ENCODE data around the gene DOCK7.

The DOCK7 gene

GRCh38 chr1:62673629-62674028 is 14.6 kb downstream of the DOCK7 start:
- no peak overlapping the region for H3K27ac ChIP-seq
- no peak for TF ChIP-seq ZFX (IDR thresholded peaks at IDR 0.05)
- TF ChIP-seq, protein P1, sequence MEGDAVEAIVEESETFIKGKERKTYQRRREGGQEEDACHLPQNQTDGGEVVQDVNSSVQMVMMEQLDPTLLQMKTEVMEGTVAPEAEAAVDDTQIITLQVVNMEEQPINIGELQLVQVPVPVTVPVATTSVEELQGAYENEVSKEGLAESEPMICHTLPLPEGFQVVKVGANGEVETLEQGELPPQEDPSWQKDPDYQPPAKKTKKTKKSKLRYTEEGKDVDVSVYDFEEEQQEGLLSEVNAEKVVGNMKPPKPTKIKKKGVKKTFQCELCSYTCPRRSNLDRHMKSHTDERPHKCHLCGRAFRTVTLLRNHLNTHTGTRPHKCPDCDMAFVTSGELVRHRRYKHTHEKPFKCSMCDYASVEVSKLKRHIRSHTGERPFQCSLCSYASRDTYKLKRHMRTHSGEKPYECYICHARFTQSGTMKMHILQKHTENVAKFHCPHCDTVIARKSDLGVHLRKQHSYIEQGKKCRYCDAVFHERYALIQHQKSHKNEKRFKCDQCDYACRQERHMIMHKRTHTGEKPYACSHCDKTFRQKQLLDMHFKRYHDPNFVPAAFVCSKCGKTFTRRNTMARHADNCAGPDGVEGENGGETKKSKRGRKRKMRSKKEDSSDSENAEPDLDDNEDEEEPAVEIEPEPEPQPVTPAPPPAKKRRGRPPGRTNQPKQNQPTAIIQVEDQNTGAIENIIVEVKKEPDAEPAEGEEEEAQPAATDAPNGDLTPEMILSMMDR (conservative IDR thresholded peaks at IDR 0.05) = no peak

- TF ChIP-seq, protein P1 (conservative IDR thresholded peaks at IDR 0.05) = no peak
- TF ChIP-seq ZFX (IDR thresholded peaks at IDR 0.05) = no peak
- no peak overlapping the region for H3K27ac ChIP-seq
Observed at GRCh38 chr1:62672029-62672428, 16.2 kb downstream of the DOCK7 start.

GRCh38 chr1:62654744-62655143 is 33.4 kb downstream of the DOCK7 start:
- H3K27ac ChIP-seq = no peak overlapping the region
- TF ChIP-seq, protein P1 (conservative IDR thresholded peaks at IDR 0.05) = no peak
- TF ChIP-seq ZFX (IDR thresholded peaks at IDR 0.05) = no peak

- H3K27ac ChIP-seq = no peak overlapping the region
- TF ChIP-seq ZFX (IDR thresholded peaks at IDR 0.05) = no peak
- TF ChIP-seq, protein P1 (conservative IDR thresholded peaks at IDR 0.05) = no peak
Observed at GRCh38 chr1:62652387-62652786, 35.8 kb downstream of the DOCK7 start.

- H3K27ac ChIP-seq = no peak overlapping the region
- TF ChIP-seq ZFX (IDR thresholded peaks at IDR 0.05) = no peak
- TF ChIP-seq, protein P1 (conservative IDR thresholded peaks at IDR 0.05) = no peak
Observed at GRCh38 chr1:62643283-62643682, 44.9 kb downstream of the DOCK7 start.

DNA sequence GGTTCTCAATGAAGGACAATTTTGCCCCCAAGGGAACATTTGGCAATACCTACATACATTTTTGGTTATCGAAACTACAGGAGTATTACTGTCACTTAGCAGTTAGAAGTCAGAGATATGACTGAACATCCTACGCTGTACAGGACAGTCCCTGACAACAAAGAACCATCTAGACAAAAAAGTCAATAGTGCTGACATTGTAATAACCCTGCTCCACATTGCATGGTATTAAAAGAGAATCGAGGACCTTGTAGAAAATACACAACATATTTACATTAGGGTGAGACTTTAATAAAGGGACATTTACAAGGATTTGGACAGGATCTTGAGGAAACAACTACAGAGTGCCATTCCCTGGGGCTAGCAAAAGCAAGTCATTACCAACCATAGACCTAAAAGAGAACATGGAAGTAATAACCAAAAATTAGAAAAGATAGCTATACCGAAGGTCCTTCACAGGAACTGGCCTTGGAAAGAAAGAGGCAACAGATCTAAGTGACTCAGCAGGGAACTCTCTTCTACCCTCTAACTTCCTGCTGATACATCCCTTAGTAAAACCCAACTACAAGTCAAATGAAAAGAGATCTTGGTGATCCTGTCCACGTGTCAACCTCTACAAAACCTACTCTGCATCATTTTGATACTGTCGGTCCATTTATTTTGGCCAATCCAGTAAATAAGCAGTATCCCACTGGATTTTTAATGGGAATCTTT is 50.6 kb downstream of the DOCK7 start:
- H3K27ac ChIP-seq = no peak overlapping the region
- TF ChIP-seq, protein P1 (conservative IDR thresholded peaks at IDR 0.05) = no peak
- no peak for TF ChIP-seq ZFX (IDR thresholded peaks at IDR 0.05)

GRCh38 chr1:62628506-62628905 is 59.7 kb downstream of the DOCK7 start:
- TF ChIP-seq ZFX (IDR thresholded peaks at IDR 0.05) = no peak
- TF ChIP-seq, protein P1 (conservative IDR thresholded peaks at IDR 0.05) = no peak
- no peak overlapping the region for H3K27ac ChIP-seq
